ENCODE results near the gene SLAMF6. TPM values are rescaled to one million over a fixed set of nuclear protein-coding genes. Genes with fewer than 3 reads are reported as not detected.
"Not testable (repeated sequence)": the region's sequence is repeated elsewhere in the genome, so short reads cannot be mapped to it uniquely, and the experiment has no call there.

The SLAMF6 gene
- total RNA-seq, 4 donors from 2014 or later = 0.19 to 1.4 (median 0.87) TPM

DNA sequence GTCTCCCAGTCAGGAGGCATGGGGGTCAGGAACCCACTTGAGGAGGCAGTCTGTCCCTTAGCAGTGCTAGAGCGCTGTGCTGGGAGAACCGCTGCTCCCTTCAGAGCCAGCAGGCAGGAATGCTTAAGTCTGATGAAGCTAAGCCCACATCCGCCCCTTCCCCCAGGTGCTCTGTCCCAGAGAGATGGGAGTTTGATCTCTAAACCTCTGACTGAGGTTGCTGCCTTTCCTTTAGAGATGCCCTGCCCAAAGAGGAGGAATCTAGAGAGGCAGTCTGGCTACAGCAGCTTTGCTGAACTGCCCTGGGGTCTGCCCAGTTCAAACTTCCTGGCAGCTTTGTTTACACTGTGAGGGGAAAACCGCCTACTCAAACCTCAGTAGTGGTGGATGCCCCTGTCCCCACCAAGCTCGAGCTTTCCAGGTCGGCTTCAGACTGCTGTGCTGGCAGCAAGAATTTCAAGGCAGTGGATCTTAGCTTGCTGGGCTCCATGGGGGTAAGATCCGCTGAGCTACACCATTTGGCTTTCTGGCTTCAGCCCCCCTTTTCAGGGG, 6.4 kb upstream of the SLAMF6 start:
- H3K27ac ChIP-seq (replicated peaks in 1 of 4); H3K4me3 ChIP-seq; DNase-seq (ENCODE audit: extremely low spot score); H3K36me3 ChIP-seq; H3K27me3 ChIP-seq; intact Hi-C loops (cut with DNase I); H3K4me1 ChIP-seq: not testable (repeated sequence)
- H3K9me3 ChIP-seq = peaks cover 0 to 19% (median 3%) of the 10 kb centered on the region in 4 donors
- 56% methylated on average over 7 of the region's 7 CpGs for WGBS

DNA sequence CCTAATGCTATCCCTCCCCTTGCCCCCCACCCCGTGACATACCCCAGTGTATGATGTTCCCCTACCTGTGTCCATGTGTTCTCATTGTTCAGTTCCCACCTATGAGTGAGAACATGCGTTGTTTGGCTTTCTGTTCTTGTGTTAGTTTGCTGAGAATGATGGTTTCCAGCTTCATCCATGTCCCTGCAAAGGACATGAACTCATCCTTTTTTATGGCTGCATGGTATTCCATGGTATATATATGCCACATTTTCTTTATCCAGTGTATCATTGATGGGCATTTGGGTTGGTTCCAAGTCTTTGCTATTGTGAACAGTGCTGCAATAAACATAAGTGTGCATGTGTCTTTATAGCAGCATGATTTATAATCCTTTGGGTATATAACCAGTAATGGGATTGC, 734 bp upstream of the SLAMF6 start:
- whole genome bisulfite sequencing = 80% methylated on average over 2 of the region's 2 CpGs
- H3K4me1 ChIP-seq; H3K4me3 ChIP-seq; intact Hi-C loops (cut with DNase I); H3K27ac ChIP-seq (replicated peaks in 1 of 4); H3K36me3 ChIP-seq; H3K9me3 ChIP-seq; H3K27me3 ChIP-seq; DNase-seq (ENCODE audit: extremely low spot score): not testable (repeated sequence)

DNA sequence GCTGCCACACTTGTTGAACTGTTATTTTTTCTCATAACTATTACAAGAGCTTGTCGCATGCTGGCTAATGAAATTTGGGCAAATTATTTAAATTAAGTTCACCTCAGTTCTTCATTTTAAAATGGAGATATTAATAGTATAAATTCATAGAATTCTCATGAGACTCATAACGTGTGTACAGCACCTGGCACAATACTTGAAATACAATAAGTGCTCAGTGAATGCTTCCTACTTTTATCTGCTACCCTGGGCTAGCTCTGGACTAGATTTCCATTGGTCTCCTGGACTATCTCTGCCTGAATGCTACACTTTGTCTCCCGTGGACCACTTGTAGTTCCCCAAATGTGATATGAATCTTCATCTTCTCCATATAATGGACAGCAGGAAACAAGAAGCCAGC, 919 bp downstream of the SLAMF6 start:
- no peaks in the 10 kb centered on the region for H3K36me3 ChIP-seq
- H3K27ac ChIP-seq (replicated peaks in 1 of 4) = no peak overlapping the region
- no peak overlapping the region for H3K4me3 ChIP-seq
- WGBS = 45% methylated on average over 3 of the region's 3 CpGs
- intact Hi-C loops (cut with DNase I) = no loop called here
- H3K27me3 ChIP-seq = no peaks in the 10 kb centered on the region
- TF ChIP-seq EP300 (IDR thresholded peaks at IDR 0.05) = no peak
- TF ChIP-seq POLR2AphosphoS5 (IDR thresholded peaks at IDR 0.05) = no peak
- TF ChIP-seq, protein P1, sequence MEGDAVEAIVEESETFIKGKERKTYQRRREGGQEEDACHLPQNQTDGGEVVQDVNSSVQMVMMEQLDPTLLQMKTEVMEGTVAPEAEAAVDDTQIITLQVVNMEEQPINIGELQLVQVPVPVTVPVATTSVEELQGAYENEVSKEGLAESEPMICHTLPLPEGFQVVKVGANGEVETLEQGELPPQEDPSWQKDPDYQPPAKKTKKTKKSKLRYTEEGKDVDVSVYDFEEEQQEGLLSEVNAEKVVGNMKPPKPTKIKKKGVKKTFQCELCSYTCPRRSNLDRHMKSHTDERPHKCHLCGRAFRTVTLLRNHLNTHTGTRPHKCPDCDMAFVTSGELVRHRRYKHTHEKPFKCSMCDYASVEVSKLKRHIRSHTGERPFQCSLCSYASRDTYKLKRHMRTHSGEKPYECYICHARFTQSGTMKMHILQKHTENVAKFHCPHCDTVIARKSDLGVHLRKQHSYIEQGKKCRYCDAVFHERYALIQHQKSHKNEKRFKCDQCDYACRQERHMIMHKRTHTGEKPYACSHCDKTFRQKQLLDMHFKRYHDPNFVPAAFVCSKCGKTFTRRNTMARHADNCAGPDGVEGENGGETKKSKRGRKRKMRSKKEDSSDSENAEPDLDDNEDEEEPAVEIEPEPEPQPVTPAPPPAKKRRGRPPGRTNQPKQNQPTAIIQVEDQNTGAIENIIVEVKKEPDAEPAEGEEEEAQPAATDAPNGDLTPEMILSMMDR (IDR thresholded peaks at IDR 0.05) = no peak
- no peak for TF ChIP-seq POLR2A (IDR thresholded peaks at IDR 0.05; ENCODE audit: low read depth)
- peaks cover 0 to 5% (median 2%) of the 10 kb centered on the region in 4 donors for H3K9me3 ChIP-seq
- DNase-seq (ENCODE audit: extremely low spot score) = no peak
- no peaks in the 10 kb centered on the region for H3K4me1 ChIP-seq

DNA sequence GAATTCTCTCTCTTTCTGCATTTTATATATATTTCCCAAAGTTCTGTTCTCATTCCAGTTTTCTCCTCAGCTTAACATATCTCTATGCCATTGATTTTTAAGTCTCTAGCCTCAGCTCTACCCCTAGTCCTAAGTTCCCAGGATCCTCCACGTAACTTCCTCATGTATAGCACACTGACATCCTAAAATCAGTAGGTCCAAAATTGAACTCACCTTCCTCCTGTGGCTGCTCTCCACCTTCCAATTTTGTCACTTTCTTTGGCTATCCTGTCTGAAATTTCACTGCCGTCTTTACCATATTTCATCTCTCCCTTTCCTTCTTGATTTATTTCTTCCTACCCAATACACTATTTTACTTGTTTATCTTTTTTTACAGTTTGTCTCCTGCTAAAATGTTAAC, 1.5 kb downstream of the SLAMF6 start:
- Histone ChIP-seq H3K4me1 (no peaks in the 10 kb centered on the region), H3K9me3 (peaks cover 0 to 5% (median 2%) of the 10 kb centered on the region in 4 donors), H3K27me3 (no peaks in the 10 kb centered on the region), H3K4me3 (no peak overlapping the region), H3K27ac (replicated peaks in 1 of 4) (no peak overlapping the region), H3K36me3 (no peaks in the 10 kb centered on the region)
- intact Hi-C loops (cut with DNase I) = no loop called here
- TF ChIP-seq, protein P1 (IDR thresholded peaks at IDR 0.05) = no peak
- TF ChIP-seq EP300 (IDR thresholded peaks at IDR 0.05) (no peak), POLR2A (IDR thresholded peaks at IDR 0.05; ENCODE audit: low read depth) (no peak), POLR2AphosphoS5 (IDR thresholded peaks at IDR 0.05) (no peak)
- WGBS = 68% methylated on average over 2 of the region's 2 CpGs
- no peak for DNase-seq (ENCODE audit: extremely low spot score)

DNA sequence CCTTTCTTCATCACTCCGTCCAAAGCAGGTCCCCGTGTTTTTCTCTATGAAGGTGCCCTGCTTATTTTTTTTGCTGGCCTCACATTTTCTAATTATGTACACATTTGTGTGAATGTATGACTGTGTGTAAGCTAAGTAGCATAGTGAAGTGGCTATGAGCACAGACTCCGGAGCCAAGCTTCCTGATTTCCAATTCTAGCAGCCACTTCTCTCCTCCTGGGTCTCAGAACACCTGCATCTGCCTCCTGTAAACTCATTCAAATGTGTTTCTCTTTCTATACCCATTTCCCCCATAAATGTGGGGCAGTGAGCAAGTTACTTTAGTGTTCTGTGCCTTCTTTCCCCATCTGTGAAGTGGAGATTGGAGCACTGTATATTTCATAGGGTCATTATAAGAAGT, 2.1 kb downstream of the SLAMF6 start:
- TF ChIP-seq POLR2A (IDR thresholded peaks at IDR 0.05; ENCODE audit: low read depth) (no peak), POLR2AphosphoS5 (IDR thresholded peaks at IDR 0.05) (no peak), EP300 (IDR thresholded peaks at IDR 0.05) (no peak)
- TF ChIP-seq, protein P1 (IDR thresholded peaks at IDR 0.05) = no peak
- Histone ChIP-seq H3K4me3 (no peak overlapping the region), H3K9me3 (peaks cover 0 to 5% (median 2%) of the 10 kb centered on the region in 4 donors), H3K4me1 (no peaks in the 10 kb centered on the region), H3K27me3 (no peaks in the 10 kb centered on the region), H3K36me3 (no peaks in the 10 kb centered on the region), H3K27ac (replicated peaks in 1 of 4) (no peak overlapping the region)
- 38% methylated on average over 3 of the region's 3 CpGs for WGBS
- intact Hi-C loops (cut with DNase I) = no loop called here
- DNase-seq (ENCODE audit: extremely low spot score) = no peak

DNA sequence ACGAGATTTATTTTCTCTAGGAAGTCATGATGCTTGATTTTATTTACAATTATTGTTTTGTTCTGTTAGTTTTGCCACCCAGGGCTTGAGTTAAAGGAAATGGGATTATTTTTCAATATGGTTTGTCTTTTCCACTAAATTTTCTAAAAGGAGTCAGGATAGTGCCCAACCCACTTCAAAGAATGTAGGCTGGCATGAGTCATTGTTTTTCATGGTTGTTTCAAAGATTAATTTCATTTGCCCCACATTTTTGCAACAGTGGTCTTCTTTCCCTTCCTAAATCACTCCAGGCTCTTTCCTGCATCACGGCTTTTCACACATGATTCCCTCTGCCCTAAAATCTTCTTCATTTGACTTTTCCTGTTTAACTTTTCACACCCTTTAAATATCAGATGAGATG, 2.5 kb downstream of the SLAMF6 start:
- Histone ChIP-seq H3K27me3 (no peaks in the 10 kb centered on the region), H3K36me3 (no peaks in the 10 kb centered on the region), H3K9me3 (peaks cover 0 to 5% (median 2%) of the 10 kb centered on the region in 4 donors), H3K4me3 (no peak overlapping the region), H3K27ac (replicated peaks in 1 of 4) (no peak overlapping the region), H3K4me1 (no peaks in the 10 kb centered on the region)
- no peak for TF ChIP-seq POLR2A (IDR thresholded peaks at IDR 0.05; ENCODE audit: low read depth)
- no peak for TF ChIP-seq POLR2AphosphoS5 (IDR thresholded peaks at IDR 0.05)
- no peak for TF ChIP-seq EP300 (IDR thresholded peaks at IDR 0.05)
- TF ChIP-seq, protein P1 (IDR thresholded peaks at IDR 0.05) = no peak
- 28% methylated on average over 2 of the region's 2 CpGs for WGBS
- intact Hi-C loops (cut with DNase I) = no loop called here
- no peak for DNase-seq (ENCODE audit: extremely low spot score)

Measured in esophagus muscularis mucosa (tissue), 4 donors.